GM12875 (cell line): ENCODE data around the gene SERPINA3.

Source experiments
- H3K4me3 ChIP-seq: one replicate; pipeline ENCODE4 v1.5.1; 2011; ENCODE audit warnings: low read depth, low read length, control low read depth
- TF ChIP-seq, protein P1 (sequence below): IDR thresholded peaks from 2 replicates; pipeline ENCODE4 v1.5.1; 2011; ENCODE audit warnings: low read depth, mild to moderate bottlenecking, control low read depth, inconsistent platforms, low read length, moderate library complexity, borderline replicate concordance; ENCODE audit not compliant: insufficient read depth

SERPINA3 gene

GRCh38 chr14:94665544-94665943 is 53.4 kb downstream of the SERPINA3 start:
- no peak overlapping the region for H3K4me3 ChIP-seq
- TF ChIP-seq, protein P1, sequence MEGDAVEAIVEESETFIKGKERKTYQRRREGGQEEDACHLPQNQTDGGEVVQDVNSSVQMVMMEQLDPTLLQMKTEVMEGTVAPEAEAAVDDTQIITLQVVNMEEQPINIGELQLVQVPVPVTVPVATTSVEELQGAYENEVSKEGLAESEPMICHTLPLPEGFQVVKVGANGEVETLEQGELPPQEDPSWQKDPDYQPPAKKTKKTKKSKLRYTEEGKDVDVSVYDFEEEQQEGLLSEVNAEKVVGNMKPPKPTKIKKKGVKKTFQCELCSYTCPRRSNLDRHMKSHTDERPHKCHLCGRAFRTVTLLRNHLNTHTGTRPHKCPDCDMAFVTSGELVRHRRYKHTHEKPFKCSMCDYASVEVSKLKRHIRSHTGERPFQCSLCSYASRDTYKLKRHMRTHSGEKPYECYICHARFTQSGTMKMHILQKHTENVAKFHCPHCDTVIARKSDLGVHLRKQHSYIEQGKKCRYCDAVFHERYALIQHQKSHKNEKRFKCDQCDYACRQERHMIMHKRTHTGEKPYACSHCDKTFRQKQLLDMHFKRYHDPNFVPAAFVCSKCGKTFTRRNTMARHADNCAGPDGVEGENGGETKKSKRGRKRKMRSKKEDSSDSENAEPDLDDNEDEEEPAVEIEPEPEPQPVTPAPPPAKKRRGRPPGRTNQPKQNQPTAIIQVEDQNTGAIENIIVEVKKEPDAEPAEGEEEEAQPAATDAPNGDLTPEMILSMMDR, result no peak

DNA sequence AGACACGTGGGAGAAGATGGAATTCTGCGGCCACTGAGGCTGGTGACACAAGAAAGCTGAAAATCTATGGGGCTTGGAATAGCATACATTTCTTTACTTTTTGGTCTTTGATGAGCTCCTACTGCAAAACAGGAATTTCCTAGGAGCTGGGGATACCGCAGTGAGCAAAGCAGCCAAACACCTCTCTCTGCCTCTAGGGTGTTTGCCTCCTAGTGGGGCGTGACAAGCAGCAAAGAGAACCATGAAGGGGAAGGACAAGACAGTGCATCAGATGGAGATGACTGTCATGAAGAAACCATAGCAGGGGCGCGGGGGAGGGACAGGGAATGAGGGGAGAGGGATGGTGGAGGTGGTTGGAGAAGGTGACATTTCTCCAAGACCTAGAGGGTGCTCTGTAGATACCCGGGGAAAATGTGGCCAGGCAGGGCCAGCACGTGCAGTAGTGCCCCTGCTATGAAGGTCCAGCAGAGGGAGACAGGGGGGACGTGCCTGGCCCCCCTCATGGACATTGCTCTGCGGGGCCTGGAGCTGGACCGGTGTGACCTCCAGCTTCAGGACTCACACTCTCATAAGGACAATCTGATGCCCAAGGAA is 58.6 kb downstream of the SERPINA3 start:
- no peak overlapping the region for H3K4me3 ChIP-seq
- TF ChIP-seq, protein P1, result no peak

GRCh38 chr14:94671870-94672444 is 59.8 kb downstream of the SERPINA3 start:
- no peak overlapping the region for H3K4me3 ChIP-seq
- TF ChIP-seq, protein P1, result no peak

DNA sequence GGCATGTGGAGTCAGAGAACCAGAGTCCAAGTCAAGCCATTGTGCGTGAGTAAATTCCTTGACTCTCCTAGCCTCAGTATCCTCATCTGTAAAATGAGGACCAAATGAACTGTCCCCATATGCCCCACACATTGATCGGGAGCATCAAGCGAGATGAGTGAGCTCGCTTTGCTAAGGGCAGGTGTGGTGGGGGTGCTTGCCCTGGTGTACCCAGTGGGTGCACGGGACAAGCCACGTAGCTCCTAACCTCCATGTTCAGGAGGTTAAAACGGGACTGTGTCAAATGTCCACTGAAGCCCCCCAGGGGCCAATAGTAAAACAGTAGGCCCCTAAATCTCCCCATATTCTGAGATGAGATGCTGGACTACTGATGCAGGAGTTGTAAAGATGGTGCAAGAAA is 60.9 kb downstream of the SERPINA3 start:
- no peak overlapping the region for H3K4me3 ChIP-seq
- TF ChIP-seq, protein P1, result no peak
